PFSK-1 (cell line): ENCODE measurements around the gene DNAAF1.

Experiments used
- FOXP2 ChIP-seq: optimal IDR thresholded peaks from 2 replicates; pipeline ENCODE3; 2011; ENCODE audit warnings: borderline replicate concordance, control low read depth, inconsistent platforms; ENCODE audit not compliant: insufficient read depth; ENCODE audit errors: extremely low read length, extremely low read depth
- POLR2AphosphoS5 ChIP-seq: IDR thresholded peaks from 2 replicates; pipeline ENCODE4 v1.6.1; 2012; ENCODE audit warnings: low read depth, mild to moderate bottlenecking, control low read depth, low read length, moderate library complexity
- REST ChIP-seq, 2 experiments: IDR thresholded peaks; 2 replicates each; pipeline versions ENCODE4 v1.6.1 to v1.8.0; 2011 to 2012; ENCODE audit warnings: low read depth in 2 of 2, low read length in 2 of 2, control low read depth in 1 of 2, inconsistent platforms in 1 of 2, mild to moderate bottlenecking in 1 of 2, moderate library complexity in 1 of 2; ENCODE audit not compliant: insufficient read depth in 1 of 2
- SIN3A ChIP-seq: IDR thresholded peaks from 2 replicates; pipeline ENCODE4 v1.6.1; 2012; ENCODE audit warnings: mild to moderate bottlenecking, low read length, moderate library complexity, borderline replicate concordance; ENCODE audit not compliant: insufficient read depth
- TAF1 ChIP-seq: IDR thresholded peaks from 2 replicates; pipeline ENCODE4 v1.6.1; 2012; ENCODE audit warnings: low read length, control low read depth, borderline replicate concordance; ENCODE audit not compliant: insufficient read depth

DNAAF1 gene

GRCh38 chr16:84119368-84119767 is 25.7 kb upstream of the DNAAF1 start:
- TF ChIP-seq FOXP2 (no peak), POLR2AphosphoS5 (no peak), SIN3A (no peak)

- TF ChIP-seq TAF1 (no peak), FOXP2 (no peak), POLR2AphosphoS5 (no peak), SIN3A (no peak), REST (IDR thresholded peaks at IDR 0.05; ENCODE audit: insufficient read depth in 1 of 2, low read depth in 2 of 2, low read length in 2 of 2) (no peak)
These were observed 25.1 kb upstream of the DNAAF1 start for GRCh38 chr16:84120023-84120422.

- TF ChIP-seq TAF1 (no peak), SIN3A (no peak), REST (IDR thresholded peaks at IDR 0.05; ENCODE audit: insufficient read depth in 1 of 2, low read depth in 2 of 2, low read length in 2 of 2) (no peak), POLR2AphosphoS5 (no peak), FOXP2 (no peak)
These were observed 24.1 kb upstream of the DNAAF1 start for GRCh38 chr16:84121007-84121406.

GRCh38 chr16:84124257-84125073 is 20.6 kb upstream of the DNAAF1 start:
- TF ChIP-seq FOXP2, result no peak
- TF ChIP-seq TAF1, result no peak
- no peak for TF ChIP-seq POLR2AphosphoS5
- TF ChIP-seq SIN3A, result no peak
- TF ChIP-seq REST (IDR thresholded peaks at IDR 0.05; ENCODE audit: insufficient read depth in 1 of 2, low read depth in 2 of 2, low read length in 2 of 2), result no peak

GRCh38 chr16:84131117-84131516 is 14.0 kb upstream of the DNAAF1 start:
- no peak for TF ChIP-seq REST (IDR thresholded peaks at IDR 0.05; ENCODE audit: insufficient read depth in 1 of 2, low read depth in 2 of 2, low read length in 2 of 2)
- TF ChIP-seq POLR2AphosphoS5, result no peak
- no peak for TF ChIP-seq FOXP2
- TF ChIP-seq SIN3A, result no peak
- TF ChIP-seq TAF1, result no peak
